Fibroblast of pulmonary artery (primary cell): ENCODE results near the gene HSD17B14.

Experiments used
- DNase-seq: peaks from one replicate; pipeline ENCODE4 v3.0.0-alpha.2; 2010; ENCODE audit warnings: low read depth
- H3K4me3 ChIP-seq: replicated peaks from 2 replicates; pipeline ENCODE4 v1.5.1; 2011; ENCODE audit warnings: low read depth, mild to moderate bottlenecking, control low read depth, low read length, moderate library complexity
- CTCF ChIP-seq: IDR thresholded peaks from 2 replicates; pipeline ENCODE4 v1.5.1; 2011; ENCODE audit warnings: mild to moderate bottlenecking, control low read depth, low read length, inconsistent platforms; ENCODE audit errors: missing control alignments

HSD17B14 gene

GRCh38 chr19:48870048-48870447 lies 33.8 kb upstream of the HSD17B14 start:
- no peak for DNase-seq
- no peak for TF ChIP-seq CTCF
- H3K4me3 ChIP-seq = no peak overlapping the region

- peak; percentile 58 for DNase-seq
- peak within 1 kb of the TSS; percentile 61 for H3K4me3 ChIP-seq
- no peak for TF ChIP-seq CTCF
These were observed 32.0 kb upstream of the HSD17B14 start, which contains the start of gene PLEKHA4 for GRCh38 chr19:48868114-48868886. PLEKHA4 (minus strand) TSS chr19:48868617; CDS start chr19:48867620, 997 bp downstream.

GRCh38 chr19:48867746-48868113 lies 31.4 kb upstream of the HSD17B14 start:
- H3K4me3 ChIP-seq = peak overlapping the region; percentile 61
- DNase-seq = no peak
- no peak for TF ChIP-seq CTCF

- no peak for DNase-seq
- TF ChIP-seq CTCF = no peak
- H3K4me3 ChIP-seq = peak overlapping the region; percentile 61
These were observed 30.9 kb upstream of the HSD17B14 start for GRCh38 chr19:48867123-48867745.

GRCh38 chr19:48866692-48867091 lies 30.4 kb upstream of the HSD17B14 start:
- no peak for TF ChIP-seq CTCF
- DNase-seq = no peak
- peak overlapping the region; percentile 61 for H3K4me3 ChIP-seq

GRCh38 chr19:48862827-48863226 lies 26.5 kb upstream of the HSD17B14 start:
- TF ChIP-seq CTCF = no peak
- no peak overlapping the region for H3K4me3 ChIP-seq

More at GRCh38 chr19:48862827-48863226, 26.5 kb upstream of the HSD17B14 start:
- no peak for DNase-seq
